SK-N-MC (cell line): Measurements from ENCODE around the gene PODN.

Experiments used
- DNase-seq: peaks from one replicate; pipeline ENCODE4 v3.0.0-alpha.2; 2011; ENCODE audit warnings: low read depth, low spot score
- H3K27ac ChIP-seq: fragments of 200-600 bp; sonication (generic); 2 replicates; pipeline ENCODE4 v1.5.1; 2016; ENCODE audit warnings: mixed run types
- H3K36me3 ChIP-seq: fragments of 200-600 bp; sonication (generic); 2 replicates; pipeline ENCODE4 v1.6.1; 2017; ENCODE audit warnings: antibody characterized with exemption, low read length, mixed read lengths; ENCODE audit not compliant: insufficient read depth
- H3K4me3 ChIP-seq: fragments of 200-600 bp; sonication (generic); 2 replicates; pipeline ENCODE4 v1.5.1; 2016
- H3K9ac ChIP-seq: fragments of 200-600 bp; sonication (generic); 2 replicates; pipeline ENCODE4 v1.8.0; 2017; ENCODE audit warnings: mixed run types, mixed read lengths; ENCODE audit not compliant: insufficient read length
- H3K9me3 ChIP-seq: fragments of 200-600 bp; sonication (generic); 2 replicates; pipeline ENCODE4 v1.6.1; 2017; ENCODE audit warnings: low read depth, mild to moderate bottlenecking, antibody characterized with exemption, low read length, moderate library complexity, mixed read lengths
- EZH2 ChIP-seq: fragments of 200-600 bp; sonication (generic); IDR thresholded peaks from one replicate; pipeline ENCODE4 v1.6.1; 2017; ENCODE audit warnings: antibody characterized with exemption
- FOXP2 ChIP-seq: optimal IDR thresholded peaks from 2 replicates; pipeline ENCODE3; 2011; ENCODE audit warnings: mild to moderate bottlenecking, moderate library complexity; ENCODE audit not compliant: insufficient read depth; ENCODE audit errors: extremely low read length, control extremely low read depth
- POLR2AphosphoS5 ChIP-seq: IDR thresholded peaks from 2 replicates; pipeline ENCODE4 v1.6.1; 2012; ENCODE audit warnings: mild to moderate bottlenecking, low read depth, low read length, borderline replicate concordance

The PODN gene

DNA sequence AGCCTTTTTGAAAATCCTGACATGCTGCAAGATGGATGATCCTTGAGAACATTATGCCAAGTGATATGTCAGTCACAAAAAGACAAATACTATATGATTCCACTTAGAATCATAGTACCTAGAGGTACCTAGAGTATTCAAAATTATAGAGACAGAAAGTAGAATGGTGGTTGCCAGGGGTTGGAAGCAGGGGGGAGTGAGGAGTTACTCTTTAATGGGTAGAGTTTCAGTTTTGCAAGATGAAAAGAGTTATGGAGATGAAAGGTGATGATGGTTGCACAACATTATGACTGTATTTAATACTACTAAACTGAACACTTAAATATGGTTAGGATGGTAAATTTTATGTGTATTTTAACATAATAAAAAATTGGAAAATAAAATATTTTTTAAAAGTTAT lies 37.9 kb upstream of the PODN start:
- H3K27ac ChIP-seq = no peak overlapping the region
- TF ChIP-seq EZH2 (no peak), FOXP2 (no peak), POLR2AphosphoS5 (no peak)
- H3K9me3 ChIP-seq = no peaks in the 10 kb centered on the region
- H3K9ac ChIP-seq = no peak overlapping the region
- H3K4me3 ChIP-seq = no peak overlapping the region
- DNase-seq = no peak
- no peaks in the 10 kb centered on the region for H3K36me3 ChIP-seq

DNA sequence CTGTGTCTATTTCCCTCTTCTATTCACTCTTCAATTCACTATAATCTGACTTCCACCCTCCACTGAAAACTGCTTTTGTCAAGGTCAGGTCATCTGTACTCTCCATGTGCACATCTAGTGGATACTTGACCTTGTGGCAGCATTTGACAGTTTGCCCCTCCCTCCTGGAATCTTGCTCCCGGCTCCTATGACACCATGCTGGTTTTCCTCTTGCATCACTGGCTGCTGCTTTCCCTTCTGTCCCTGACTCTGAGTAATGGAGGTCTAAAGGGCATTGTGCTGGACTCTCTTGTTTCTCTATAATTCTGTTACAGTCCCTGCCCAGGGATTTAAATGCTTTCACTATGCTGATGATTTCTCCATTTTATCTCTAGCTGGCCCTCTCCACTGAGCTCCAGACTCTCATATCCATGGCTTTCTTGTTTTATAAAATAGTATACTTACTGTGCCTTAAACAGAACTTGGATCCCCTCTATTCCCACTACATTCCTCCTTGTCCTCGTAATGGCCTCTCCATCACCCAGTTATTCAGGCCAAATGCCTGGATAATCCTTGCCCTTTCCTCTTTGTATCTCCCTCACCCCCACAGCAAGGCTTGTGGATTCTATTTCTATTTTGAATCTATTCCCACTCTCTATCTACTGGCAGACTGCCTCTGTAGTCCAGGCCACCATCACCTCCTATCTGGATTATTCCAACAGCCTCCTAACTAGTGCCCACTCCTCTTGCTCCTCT lies 36.8 kb upstream of the PODN start:
- DNase-seq = no peak
- no peak overlapping the region for H3K27ac ChIP-seq
- no peak overlapping the region for H3K4me3 ChIP-seq
- TF ChIP-seq EZH2 (no peak), FOXP2 (no peak), POLR2AphosphoS5 (no peak)
- no peak overlapping the region for H3K9ac ChIP-seq
- H3K9me3 ChIP-seq = no peaks in the 10 kb centered on the region
- no peaks in the 10 kb centered on the region for H3K36me3 ChIP-seq

DNA sequence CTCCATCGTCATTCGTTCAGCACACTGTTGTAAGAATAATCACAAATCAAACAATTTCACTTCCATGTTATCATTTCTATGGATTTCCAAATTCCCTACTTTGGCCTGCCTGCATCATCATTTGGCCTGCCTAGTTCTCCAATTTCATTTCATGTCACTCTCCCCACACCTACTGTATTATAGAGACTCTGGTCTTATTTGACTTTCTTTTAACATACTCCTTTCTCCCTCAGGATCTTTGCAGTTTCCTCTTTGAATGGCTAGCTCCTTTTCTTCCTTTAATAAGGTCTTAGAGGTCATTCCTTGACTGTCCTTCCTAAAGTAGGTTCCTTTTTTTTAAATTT lies 36.3 kb upstream of the PODN start:
- H3K36me3 ChIP-seq = no peaks in the 10 kb centered on the region
- no peak overlapping the region for H3K9ac ChIP-seq
- no peak overlapping the region for H3K27ac ChIP-seq
- no peak for TF ChIP-seq EZH2
- no peak for TF ChIP-seq POLR2AphosphoS5
- TF ChIP-seq FOXP2 = no peak
- no peak for DNase-seq
- no peaks in the 10 kb centered on the region for H3K9me3 ChIP-seq
- no peak overlapping the region for H3K4me3 ChIP-seq

DNA sequence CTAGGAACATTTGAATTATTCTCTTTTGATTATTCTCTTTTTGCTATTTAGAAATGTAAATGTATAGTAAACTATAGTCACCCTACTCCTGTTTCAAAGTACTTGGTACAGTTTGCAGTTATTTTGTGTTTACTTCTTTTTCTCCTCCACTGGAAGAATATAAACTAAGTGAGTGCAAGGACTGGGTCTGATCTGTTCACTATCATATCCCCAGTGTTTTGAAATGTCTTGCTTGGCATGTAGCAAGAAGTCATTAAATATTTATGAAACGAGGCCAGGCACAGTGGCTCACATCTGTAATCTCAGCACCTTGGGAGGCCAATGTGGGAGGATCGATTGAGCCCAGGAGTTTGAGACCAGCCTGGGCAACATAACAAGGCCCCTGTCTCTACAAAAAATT lies 35.8 kb upstream of the PODN start:
- no peaks in the 10 kb centered on the region for H3K9me3 ChIP-seq
- H3K36me3 ChIP-seq = no peaks in the 10 kb centered on the region
- H3K27ac ChIP-seq = no peak overlapping the region
- H3K4me3 ChIP-seq = no peak overlapping the region
- TF ChIP-seq EZH2 (no peak), FOXP2 (no peak), POLR2AphosphoS5 (no peak)
- DNase-seq = no peak
- no peak overlapping the region for H3K9ac ChIP-seq

DNA sequence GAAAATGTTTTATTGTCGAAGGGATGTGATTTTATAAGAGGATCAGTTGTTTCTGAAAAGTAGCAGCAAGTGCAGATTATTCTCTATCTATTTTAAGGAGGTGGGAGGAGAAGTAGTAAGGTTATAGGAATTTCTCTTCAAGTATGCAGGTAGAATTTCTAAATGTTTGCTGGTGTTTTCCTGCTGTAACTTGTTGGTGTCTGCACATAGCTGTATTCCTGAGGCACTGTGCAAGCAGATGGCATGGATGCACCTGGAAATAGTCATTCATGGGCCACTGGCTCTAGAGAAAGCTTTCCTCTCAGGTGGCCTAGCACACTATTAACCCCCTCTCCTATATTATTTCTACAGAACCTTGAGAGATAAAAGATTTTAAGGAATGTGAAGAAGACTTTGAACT lies 30.3 kb upstream of the PODN start:
- TF ChIP-seq EZH2 (no peak), POLR2AphosphoS5 (no peak), FOXP2 (no peak)
- Histone ChIP-seq H3K27ac (no peak overlapping the region), H3K4me3 (no peak overlapping the region), H3K36me3 (no peaks in the 10 kb centered on the region), H3K9ac (no peak overlapping the region), H3K9me3 (no peaks in the 10 kb centered on the region)
- DNase-seq = no peak

DNA sequence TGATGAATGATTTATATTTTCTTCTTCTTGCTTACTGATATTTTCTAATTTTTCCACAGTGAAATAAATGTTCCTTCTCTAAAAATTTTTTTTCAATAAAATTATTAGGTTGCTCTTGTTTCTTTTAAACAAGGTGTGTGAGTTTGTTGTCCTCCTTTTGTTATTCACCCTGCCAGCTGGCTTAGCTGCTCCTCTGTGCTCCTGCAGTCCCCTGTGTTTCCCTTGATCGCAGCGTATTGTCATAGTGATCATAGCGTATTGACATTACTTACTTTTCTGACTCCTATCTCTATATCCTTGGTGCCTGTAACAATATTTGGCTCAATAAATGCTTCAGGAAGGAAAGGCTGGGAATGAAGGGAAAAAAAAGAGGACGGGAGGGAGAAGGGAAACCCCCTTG lies 24.9 kb upstream of the PODN start:
- TF ChIP-seq EZH2 (no peak), POLR2AphosphoS5 (no peak)
- Histone ChIP-seq H3K36me3 (0 out of 2 replicates have a peak, but pooled peaks cover 4% of the 10 kb centered on the region), H3K4me3 (no peak overlapping the region), H3K9ac (no peak overlapping the region), H3K9me3 (no peaks in the 10 kb centered on the region), H3K27ac (no peak overlapping the region)
- no peak for DNase-seq

DNA sequence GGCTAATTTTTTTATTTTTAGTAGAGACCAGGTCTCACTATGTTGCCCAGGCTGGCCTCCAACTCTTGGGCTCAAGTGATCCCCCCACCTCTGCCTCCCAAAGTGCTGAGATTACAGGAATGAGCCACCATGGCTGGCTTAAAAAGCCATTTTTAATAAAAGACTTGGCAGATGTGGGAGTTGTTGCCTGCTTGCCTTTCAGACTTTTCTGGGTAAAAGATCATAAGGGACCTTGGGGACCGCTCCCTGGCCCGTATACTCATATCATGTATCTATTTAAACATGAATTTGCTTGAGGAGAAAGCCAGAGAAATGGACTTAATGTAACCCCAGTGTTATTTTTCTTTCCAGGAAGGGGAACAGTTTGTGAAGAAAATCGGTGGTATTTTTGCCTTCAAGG lies 23.4 kb upstream of the PODN start:
- H3K9ac ChIP-seq = no peak overlapping the region
- TF ChIP-seq EZH2 (no peak), POLR2AphosphoS5 (no peak), FOXP2 (no peak)
- no peak for DNase-seq
- H3K27ac ChIP-seq = no peak overlapping the region
- 0 out of 2 replicates have a peak, but pooled peaks cover 4% of the 10 kb centered on the region for H3K36me3 ChIP-seq
- H3K4me3 ChIP-seq = no peak overlapping the region
- no peaks in the 10 kb centered on the region for H3K9me3 ChIP-seq

DNA sequence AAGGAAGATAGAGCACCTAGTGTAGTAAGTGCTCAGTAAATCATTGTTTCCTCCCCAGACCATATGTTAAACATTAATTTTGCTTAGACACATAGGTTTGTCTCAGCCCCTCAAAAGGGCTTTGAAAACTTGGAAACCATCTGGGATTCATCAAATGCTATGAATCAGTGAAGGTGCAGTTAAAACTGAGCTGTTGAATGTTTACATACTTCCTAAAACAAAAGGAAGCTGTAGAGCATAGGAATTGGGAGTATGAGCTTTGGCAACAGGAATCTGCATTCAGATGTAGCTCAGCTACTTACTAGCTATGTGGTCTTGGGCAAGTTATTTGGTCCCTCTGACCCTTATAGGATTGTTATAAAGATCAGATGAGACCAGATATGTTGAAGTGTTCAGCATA lies 18.7 kb upstream of the PODN start:
- TF ChIP-seq FOXP2 = no peak
- TF ChIP-seq POLR2AphosphoS5 = no peak
- TF ChIP-seq EZH2 = no peak
- Histone ChIP-seq H3K27ac (no peak overlapping the region), H3K4me3 (no peak overlapping the region)

DNA sequence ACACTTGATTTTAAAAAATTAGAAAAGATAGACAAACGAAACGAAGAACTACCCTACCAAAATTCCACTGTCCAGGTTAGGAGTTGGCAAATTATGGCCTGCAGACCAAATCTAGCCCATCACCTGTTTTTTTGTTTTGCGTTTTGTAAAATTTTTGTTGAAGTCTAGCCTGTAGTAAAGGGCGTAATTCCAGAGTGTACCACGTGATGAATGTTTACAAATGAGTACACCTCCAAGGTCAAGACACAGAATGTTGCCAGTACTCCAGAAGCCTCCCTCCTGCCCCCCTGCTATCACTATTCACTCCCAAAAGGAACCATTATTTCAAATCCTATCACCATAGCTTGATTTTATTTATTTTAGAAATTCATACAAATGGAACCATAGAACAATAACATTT lies 17.1 kb upstream of the PODN start:
- no peak for DNase-seq
- H3K27ac ChIP-seq = no peak overlapping the region
- H3K9ac ChIP-seq = no peak overlapping the region
- no peaks in the 10 kb centered on the region for H3K9me3 ChIP-seq
- 0 out of 2 replicates have a peak, but pooled peaks cover 3% of the 10 kb centered on the region for H3K36me3 ChIP-seq
- no peak for TF ChIP-seq POLR2AphosphoS5
- no peak for TF ChIP-seq FOXP2
- no peak for TF ChIP-seq EZH2
- no peak overlapping the region for H3K4me3 ChIP-seq

More for the DNA sequence above, 18.7 kb upstream of the PODN start:
- DNase-seq = no peak
- Histone ChIP-seq H3K9ac (no peak overlapping the region), H3K36me3 (0 out of 2 replicates have a peak, but pooled peaks cover 4% of the 10 kb centered on the region), H3K9me3 (no peaks in the 10 kb centered on the region)
